B cell (primary cell): ENCODE data around the gene ZNF672. TPM values are rescaled to one million over a fixed set of nuclear protein-coding genes. Genes with fewer than 3 reads are reported as not detected.
"Not testable (repeated sequence)": the region's sequence is repeated elsewhere in the genome, so short reads cannot be mapped to it uniquely, and the experiment has no call there.

ENCODE experiments used
- ATAC-seq: fragments of 200-7000 bp; cut with Tn5 transposase; one replicate; pipeline ENCODE4 v1.10.0; 2021; ENCODE audit warnings: low read depth, mild to moderate bottlenecking, moderate number of reproducible peaks, moderate library complexity
- CTCF ChIA-PET: fragments of 350-600 bp; sonication (Branson Sonifier 250); formaldehyde crosslinking; loops from one replicate; lab custom pipeline; 2021; ENCODE audit warnings: antibody characterized with exemption, inconsistent platforms; lab: Charles Lee
- POLR2A ChIA-PET: fragments of 350-600 bp; sonication (Branson Sonifier 250); formaldehyde crosslinking; loops from one replicate; lab custom pipeline; 2021; ENCODE audit warnings: antibody characterized with exemption; lab: Charles Lee
- DNase-seq: peaks from one replicate; pipeline ENCODE4 v3.0.0; 2013
- H2AFZ ChIP-seq: 2 replicates; pipeline ENCODE4 v1.6.1; 2012; ENCODE audit warnings: mild to moderate bottlenecking, low read depth, low read length; ENCODE audit not compliant: insufficient read depth, poor library complexity, severe bottlenecking
- H3K27ac ChIP-seq, 2 donors: 1 replicate in 1 of 2; 2 replicates in 1 of 2; pipeline ENCODE4 v1.5.1; 2012 to 2013; ENCODE audit warnings: low read length in 2 of 2, mild to moderate bottlenecking in 2 of 2, moderate library complexity in 1 of 2
- H3K27me3 ChIP-seq, 4 experiments: fragments of 200-600 bp in 1 of 4; sonication (generic) in 1 of 4; replicated peaks in 1 of 4; 1 replicate in 2 of 4; 2 replicates in 2 of 4; pipeline versions ENCODE4 v1.6.1 to v1.7.0; 2013 to 2016; ENCODE audit warnings: low read length in 3 of 4, mild to moderate bottlenecking in 2 of 4, mixed read lengths in 1 of 4, moderate library complexity in 1 of 4; ENCODE audit not compliant: insufficient read depth in 4 of 4, control insufficient read depth in 3 of 4; ENCODE audit errors: control extremely low read depth in 1 of 4
- H3K36me3 ChIP-seq, 2 experiments: replicated peaks in 1 of 2; 1 replicate in 1 of 2; 2 replicates in 1 of 2; pipeline versions ENCODE4 v1.6.1 to v1.7.1; 2013; ENCODE audit warnings: low read length in 1 of 2; ENCODE audit not compliant: insufficient read depth in 2 of 2, control insufficient read depth in 1 of 2; ENCODE audit errors: control extremely low read depth in 1 of 2, extremely low read depth in 1 of 2
- H3K4me1 ChIP-seq, 2 donors: fragments of 200-600 bp in 1 of 2; sonication (generic) in 1 of 2; 1 replicate in 1 of 2; 2 replicates in 1 of 2; pipeline versions ENCODE4 v1.5.1 to v1.6.1; 2013 to 2017; ENCODE audit warnings: low read length in 2 of 2; ENCODE audit not compliant: control insufficient read depth in 2 of 2, insufficient read depth in 2 of 2
- H3K4me2 ChIP-seq: replicated peaks from 2 replicates; pipeline ENCODE3; 2012; ENCODE audit warnings: mild to moderate bottlenecking, low read depth, low read length; ENCODE audit not compliant: poor library complexity, severe bottlenecking
- H3K4me3 ChIP-seq, 5 experiments: fragments of 200-600 bp in 1 of 5; sonication (generic) in 1 of 5; 1 replicate in 3 of 5; 2 replicates in 2 of 5; pipeline versions ENCODE4 v1.5.1 to v1.7.0; 2011 to 2016; ENCODE audit warnings: low read length in 4 of 5, mild to moderate bottlenecking in 4 of 5, low read depth in 2 of 5, control low read depth in 1 of 5, moderate library complexity in 1 of 5; ENCODE audit not compliant: insufficient read depth in 1 of 5; ENCODE audit errors: control extremely low read depth in 1 of 5, extremely low read depth in 1 of 5
- H3K79me2 ChIP-seq: fragments of 200-600 bp; sonication (generic); one replicate; pipeline ENCODE4 v1.6.0; 2016; ENCODE audit warnings: low read length; ENCODE audit not compliant: control insufficient read depth, insufficient read depth
- H3K9ac ChIP-seq: fragments of 200-600 bp; sonication (generic); 2 replicates; pipeline ENCODE4 v1.6.1; 2017; ENCODE audit warnings: mild to moderate bottlenecking, low read length, moderate library complexity
- H3K9me3 ChIP-seq, 3 donors: one replicate each; pipeline versions ENCODE4 v1.6.1 to v1.7.1; 2013; ENCODE audit warnings: low read length in 2 of 3; ENCODE audit not compliant: control insufficient read depth in 2 of 3, insufficient read depth in 1 of 3; ENCODE audit errors: control extremely low read depth in 1 of 3
- H4K20me1 ChIP-seq: 2 replicates; pipeline ENCODE4 v1.6.0; 2012; ENCODE audit warnings: mild to moderate bottlenecking, low read length; ENCODE audit not compliant: insufficient read depth, control insufficient read depth, poor library complexity, severe bottlenecking
- H3K27ac Mint-ChIP-seq: one replicate; pipeline ENCODE4 v1.8.0; 2021; ENCODE audit warnings: mixed read lengths
- H3K27me3 Mint-ChIP-seq: one replicate; pipeline ENCODE4 v1.8.0; 2021; ENCODE audit warnings: mixed read lengths
- H3K4me1 Mint-ChIP-seq: one replicate; pipeline ENCODE4 v1.8.0; 2021; ENCODE audit warnings: mixed read lengths
- H3K4me3 Mint-ChIP-seq: one replicate; pipeline ENCODE4 v1.8.0; 2021; ENCODE audit warnings: mixed read lengths
- H3K9me3 Mint-ChIP-seq: one replicate; pipeline ENCODE4 v1.8.0; 2022; ENCODE audit warnings: mixed read lengths; ENCODE audit not compliant: insufficient read depth
- EZH2 ChIP-seq: IDR thresholded peaks from 2 replicates; pipeline ENCODE4 v1.6.1; 2012; ENCODE audit warnings: borderline replicate concordance, low read depth, mild to moderate bottlenecking, moderate library complexity, low read length; ENCODE audit not compliant: insufficient read depth, poor library complexity, severe bottlenecking
- WGBS: methylation state at CpG from one replicate; pipeline ENCODE4 v1.1.5; 2013; ENCODE audit warnings: missing lambda C conversion rate; ENCODE audit not compliant: insufficient coverage; 5-methylcytosine and 5-hydroxymethylcytosine counted together
- intact Hi-C: fragments of 100-400 bp; cut with micrococcal nuclease; formaldehyde crosslinking; loops from one replicate; pipeline ENCODE4 v1.10.0; 2022
- polyA plus RNA-seq: library from polyadenylated mRNA; depleted of rRNA; stranded (reverse); fragments of >200 nt; gene quantifications from 2 replicates; pipeline ENCODE4 v1.2.3, GENCODE V29; 2012
- total RNA-seq, 2 donors: library from RNA; stranded (reverse); fragments of 120-200 nt in 1 of 2; gene quantifications; 1 replicate in 1 of 2; 2 replicates in 1 of 2; pipeline versions ENCODE4 v1.2.3 to v1.2.4, GENCODE V29; 2013 to 2022

Gene ZNF672
- total and polyA plus RNA-seq, 2 donors (not counting 1 experiment from before 2014, with no cell fraction given): 46.4 to 56.3 TPM

DNA sequence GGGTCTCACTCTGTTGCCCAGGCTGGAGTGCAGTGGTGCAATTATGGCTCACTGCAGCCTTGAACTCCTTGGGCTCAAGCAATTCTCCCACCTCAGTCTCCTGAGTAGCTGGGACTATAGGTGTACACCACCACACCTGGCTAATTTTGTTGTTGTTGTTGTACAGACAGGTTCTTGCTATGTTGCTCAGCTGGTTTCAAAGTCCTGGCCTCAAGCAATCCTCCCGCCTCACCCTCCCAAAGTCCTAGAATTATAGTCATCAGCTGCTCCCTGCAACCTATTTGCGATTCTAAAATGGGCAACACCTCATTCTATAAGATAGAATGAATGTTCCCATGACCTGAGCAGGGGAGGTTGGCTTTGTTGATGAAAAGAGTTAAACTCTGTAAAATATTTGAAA is 48.7 kb upstream of the ZNF672 start:
- H3K27ac ChIP-seq, H3K27ac Mint-ChIP-seq, H3K27me3 Mint-ChIP-seq, H3K4me3 Mint-ChIP-seq, H4K20me1 ChIP-seq, H3K4me3 ChIP-seq, H3K27me3 ChIP-seq, ATAC-seq, H3K36me3 ChIP-seq, DNase-seq, intact Hi-C loops, H3K9me3 Mint-ChIP-seq, H3K79me2 ChIP-seq, H2AFZ ChIP-seq, H3K4me2 ChIP-seq, H3K9ac ChIP-seq: not testable (repeated sequence)
- peaks cover 61 to 66% of the 10 kb centered on the region in 2 donors for H3K4me1 ChIP-seq
- no CpG with 5 or more reads among the region's 2 CpGs for WGBS
- ChIA-PET CTCF (interaction anchor here (1.2 to 5.8 kb wide), 2 partner anchors 17 to 168 kb away, joined by 3 to 40 read pairs; no protein-coding TSS in a partner anchor), POLR2A (interaction anchor here (1.2 kb wide), 1 partner anchor 15 kb away, joined by 3 read pairs; no protein-coding TSS in a partner anchor)
- H3K4me1 Mint-ChIP-seq: peaks cover 59% of the 10 kb centered on the region
- peaks cover 0 to 11% (median 10%) of the 10 kb centered on the region in 3 donors for H3K9me3 ChIP-seq

DNA sequence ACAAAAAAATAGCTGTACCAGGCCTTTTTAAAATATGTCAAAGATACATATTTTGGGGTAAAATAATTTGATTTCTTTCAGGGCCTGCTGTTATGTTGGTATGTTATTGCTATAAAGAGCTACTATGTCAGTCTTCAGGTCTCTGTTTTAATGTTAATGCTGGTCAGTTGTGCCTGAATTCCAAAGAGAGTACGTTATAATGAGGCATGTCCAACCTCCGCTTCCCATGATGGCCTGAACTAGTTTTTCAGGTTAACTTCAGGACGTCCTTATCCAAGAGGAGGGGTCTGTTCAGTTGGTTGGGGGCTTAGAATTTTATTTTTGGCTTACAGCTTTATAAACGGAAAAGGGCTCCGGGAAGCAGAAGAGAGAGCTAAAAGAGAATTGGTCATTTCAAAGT is 47.6 kb upstream of the ZNF672 start:
- Histone ChIP-seq H3K4me1 (peaks cover 62 to 72% of the 10 kb centered on the region in 2 donors), H3K27ac (peak overlapping the region in 1 of 2 donors; percentile 85), H3K4me3 (peak overlapping the region in 1 of 5 experiments; percentile 5), H3K9ac (no peak overlapping the region), H3K36me3 (no peaks in the 10 kb centered on the region), H3K27me3 (no peaks in the 10 kb centered on the region), H3K9me3 (peaks cover 0 to 18% (median 16%) of the 10 kb centered on the region in 3 donors), H3K4me2 (no peak overlapping the region), H2AFZ (no peak overlapping the region), H3K79me2 (no peaks in the 10 kb centered on the region), H4K20me1 (no peaks in the 10 kb centered on the region)
- peaks cover 5% of the 10 kb centered on the region for H3K9me3 Mint-ChIP-seq
- ATAC-seq (no peak), DNase-seq (no peak)
- no peaks in the 10 kb centered on the region for H3K27me3 Mint-ChIP-seq
- ChIA-PET CTCF (interaction anchor here (0.7 to 6.5 kb wide), 4 partner anchors 16 to 171 kb away, joined by 3 to 74 read pairs (median 4); no protein-coding TSS in a partner anchor), POLR2A (interaction anchor here (0.6 kb wide), 1 partner anchor 1328 kb away, joined by 6 read pairs; no protein-coding TSS in a partner anchor)
- TF ChIP-seq EZH2: no peak
- H3K4me1 Mint-ChIP-seq: peaks cover 57% of the 10 kb centered on the region
- 97% methylated on average over 4 of the region's 5 CpGs for WGBS
- no peak overlapping the region for H3K4me3 Mint-ChIP-seq
- intact Hi-C loops: no loop called here
- H3K27ac Mint-ChIP-seq: peak overlapping the region; percentile 97
